Glutamatergic neuron (in vitro differentiated cells): ENCODE results near the gene PKP4. TPM values are rescaled to one million over a fixed set of nuclear protein-coding genes. Genes with fewer than 3 reads are reported as not detected.

Experiments used
- DNase-seq: peaks from one replicate; pipeline ENCODE4 v3.0.0; 2022
- H3K27ac Mint-ChIP-seq: one replicate; pipeline ENCODE4 v1.8.0; 2020; ENCODE audit warnings: mild to moderate bottlenecking, mixed read lengths, inconsistent platforms; ENCODE audit not compliant: unreplicated experiment
- H3K27me3 Mint-ChIP-seq: one replicate; pipeline ENCODE4 v1.8.0; 2020; ENCODE audit warnings: mild to moderate bottlenecking, moderate library complexity, mixed read lengths, inconsistent platforms; ENCODE audit not compliant: unreplicated experiment
- H3K36me3 Mint-ChIP-seq: one replicate; pipeline ENCODE4 v1.8.0; 2020; ENCODE audit warnings: mild to moderate bottlenecking, mixed read lengths, inconsistent platforms; ENCODE audit not compliant: unreplicated experiment
- H3K4me1 Mint-ChIP-seq: one replicate; pipeline ENCODE4 v1.8.0; 2020; ENCODE audit warnings: mild to moderate bottlenecking, low read depth, mixed read lengths, inconsistent platforms; ENCODE audit not compliant: unreplicated experiment
- H3K4me3 Mint-ChIP-seq: one replicate; pipeline ENCODE4 v1.8.0; 2020; ENCODE audit warnings: mild to moderate bottlenecking, mixed read lengths, inconsistent platforms; ENCODE audit not compliant: unreplicated experiment
- H3K9me3 Mint-ChIP-seq: one replicate; pipeline ENCODE4 v1.8.0; 2020; ENCODE audit warnings: mild to moderate bottlenecking, moderate library complexity, mixed read lengths, inconsistent platforms; ENCODE audit not compliant: unreplicated experiment
- total RNA-seq: library from RNA; stranded (reverse); fragmentation: NEBNext Ultra II Directional; extraction: Animal tissue kit (Norgen Biotek cat#: 25700); gene quantifications from one replicate; pipeline ENCODE4 v1.2.1, GENCODE V29; 2021; ENCODE audit not compliant: unreplicated experiment
- TF ChIP-seq, protein P1 (sequence below): fragments of 200-600 bp; sonication (generic); IDR thresholded peaks from one replicate; pipeline ENCODE4 v1.5.0; 2021; ENCODE audit not compliant: partially characterized antibody, unreplicated experiment

Gene PKP4
- total RNA-seq, 1 donor from 2014 or later = 25.0 TPM

DNA sequence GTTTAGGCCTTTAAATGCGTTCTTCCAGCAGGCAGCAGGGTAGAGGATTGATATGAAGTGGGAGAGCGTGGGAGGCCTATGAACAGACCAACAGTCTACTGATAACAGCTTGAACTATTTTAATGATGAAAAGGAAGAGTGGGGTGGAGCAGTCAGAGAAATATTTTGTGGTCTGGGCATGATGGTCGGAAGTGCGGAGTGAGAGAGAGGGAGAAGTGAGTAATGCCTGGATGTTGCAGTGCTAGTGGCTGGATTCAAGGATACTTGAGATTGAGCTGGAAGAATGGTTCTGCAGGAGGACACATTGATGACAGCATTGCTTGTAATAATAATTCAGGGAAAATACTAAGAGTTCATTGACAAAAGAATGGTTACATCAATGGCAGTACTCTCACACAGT is 187.4 kb downstream of the PKP4 start:
- H3K27ac Mint-ChIP-seq = no peak overlapping the region
- DNase-seq = no peak
- TF ChIP-seq, protein P1, sequence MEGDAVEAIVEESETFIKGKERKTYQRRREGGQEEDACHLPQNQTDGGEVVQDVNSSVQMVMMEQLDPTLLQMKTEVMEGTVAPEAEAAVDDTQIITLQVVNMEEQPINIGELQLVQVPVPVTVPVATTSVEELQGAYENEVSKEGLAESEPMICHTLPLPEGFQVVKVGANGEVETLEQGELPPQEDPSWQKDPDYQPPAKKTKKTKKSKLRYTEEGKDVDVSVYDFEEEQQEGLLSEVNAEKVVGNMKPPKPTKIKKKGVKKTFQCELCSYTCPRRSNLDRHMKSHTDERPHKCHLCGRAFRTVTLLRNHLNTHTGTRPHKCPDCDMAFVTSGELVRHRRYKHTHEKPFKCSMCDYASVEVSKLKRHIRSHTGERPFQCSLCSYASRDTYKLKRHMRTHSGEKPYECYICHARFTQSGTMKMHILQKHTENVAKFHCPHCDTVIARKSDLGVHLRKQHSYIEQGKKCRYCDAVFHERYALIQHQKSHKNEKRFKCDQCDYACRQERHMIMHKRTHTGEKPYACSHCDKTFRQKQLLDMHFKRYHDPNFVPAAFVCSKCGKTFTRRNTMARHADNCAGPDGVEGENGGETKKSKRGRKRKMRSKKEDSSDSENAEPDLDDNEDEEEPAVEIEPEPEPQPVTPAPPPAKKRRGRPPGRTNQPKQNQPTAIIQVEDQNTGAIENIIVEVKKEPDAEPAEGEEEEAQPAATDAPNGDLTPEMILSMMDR = no peak

DNA sequence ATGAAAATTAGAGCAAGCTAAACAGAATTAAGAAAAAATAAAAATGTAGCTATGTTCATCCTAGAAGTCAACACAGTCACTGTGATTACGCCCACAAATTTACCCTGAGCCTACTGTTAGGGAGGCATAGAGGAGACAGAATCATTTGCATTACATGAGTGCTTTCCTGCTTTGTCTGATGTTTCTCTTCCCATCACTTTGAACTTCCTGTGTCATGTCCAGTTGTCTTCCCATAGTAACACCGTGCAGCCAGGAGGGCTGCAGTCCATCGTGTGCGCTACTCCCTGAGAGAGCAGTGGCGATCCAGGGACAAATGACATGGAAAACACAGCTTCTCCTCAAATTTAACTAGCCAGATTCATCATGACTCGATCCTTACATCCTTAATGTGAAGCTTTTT is 188.5 kb downstream of the PKP4 start:
- no peak for DNase-seq
- Mint-ChIP-seq H3K36me3 (no peaks in the 10 kb centered on the region), H3K27me3 (peaks cover 1% of the 10 kb centered on the region), H3K4me3 (no peak overlapping the region), H3K27ac (no peak overlapping the region), H3K9me3 (peaks cover 2% of the 10 kb centered on the region), H3K4me1 (peaks cover 15% of the 10 kb centered on the region)
- TF ChIP-seq, protein P1 = no peak

More for the DNA sequence above, 187.4 kb downstream of the PKP4 start:
- no peaks in the 10 kb centered on the region for H3K36me3 Mint-ChIP-seq
- peaks cover 12% of the 10 kb centered on the region for H3K4me1 Mint-ChIP-seq
- H3K9me3 Mint-ChIP-seq = peaks cover 2% of the 10 kb centered on the region
- peaks cover 1% of the 10 kb centered on the region for H3K27me3 Mint-ChIP-seq
- H3K4me3 Mint-ChIP-seq = no peak overlapping the region

DNA sequence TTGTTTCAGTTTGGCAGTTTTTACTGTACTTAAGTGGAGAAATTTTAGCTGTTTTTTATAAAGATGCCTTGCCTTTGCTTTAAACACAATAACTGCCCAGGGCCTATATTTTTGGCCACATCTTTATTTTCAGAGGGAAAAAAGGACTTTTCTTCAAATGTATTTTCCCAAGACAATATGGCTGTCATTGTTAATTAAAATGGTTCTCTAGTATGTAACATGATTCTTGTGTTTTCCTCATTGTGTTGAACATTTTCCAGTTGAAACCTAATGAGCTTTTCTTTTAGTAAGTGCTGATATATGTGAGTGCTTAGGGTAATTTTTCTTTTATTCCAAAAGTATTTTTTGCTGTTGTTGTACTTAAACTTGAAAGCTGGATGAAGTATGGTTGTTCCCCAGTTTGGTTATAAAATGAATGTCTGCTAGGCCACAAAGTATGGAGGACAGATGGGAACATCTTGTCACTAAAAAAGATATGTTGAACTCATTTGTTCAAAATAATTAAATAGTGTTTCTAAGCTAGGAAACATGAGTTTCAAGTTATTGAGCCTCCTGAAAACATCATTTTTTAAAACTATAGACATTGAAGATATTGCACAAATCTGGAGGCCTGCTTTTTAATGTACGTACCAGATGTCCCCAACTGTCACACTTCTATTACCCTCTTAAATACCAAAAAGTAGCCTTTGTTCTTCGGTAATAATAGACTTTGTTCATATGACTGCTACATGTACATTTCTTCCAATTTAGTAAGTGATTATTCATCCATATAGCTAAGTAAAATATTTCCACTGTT is 190.9 kb downstream of the PKP4 start:
- peak overlapping the region; percentile 63 for H3K27ac Mint-ChIP-seq
- peaks cover 2% of the 10 kb centered on the region for H3K9me3 Mint-ChIP-seq
- DNase-seq = no peak
- H3K4me1 Mint-ChIP-seq = peaks cover 24% of the 10 kb centered on the region
- TF ChIP-seq, protein P1 = no peak
- no peak overlapping the region for H3K4me3 Mint-ChIP-seq
- H3K36me3 Mint-ChIP-seq = no peaks in the 10 kb centered on the region
- H3K27me3 Mint-ChIP-seq = peaks cover 3% of the 10 kb centered on the region

DNA sequence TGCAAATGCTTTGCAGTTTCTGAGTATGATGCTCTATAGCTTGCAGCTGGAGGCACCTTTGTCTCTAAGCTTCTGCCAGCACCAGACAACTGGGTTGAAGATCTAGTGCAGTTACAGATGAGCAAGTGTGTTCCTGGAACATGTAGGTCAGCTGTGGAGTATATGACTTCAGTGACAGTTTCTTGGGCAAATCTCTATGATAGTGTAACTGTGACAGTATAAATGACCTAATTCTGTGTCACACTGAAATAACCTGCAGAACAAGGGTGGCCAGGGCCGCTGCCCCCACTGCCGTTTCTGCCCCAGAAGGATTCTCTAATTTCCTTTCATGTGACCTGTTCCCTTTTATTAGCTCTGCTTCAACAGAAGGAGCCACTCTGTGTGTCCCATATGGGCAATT is 193.1 kb downstream of the PKP4 start:
- Mint-ChIP-seq H3K27ac (no peak overlapping the region), H3K36me3 (no peaks in the 10 kb centered on the region), H3K4me3 (no peak overlapping the region), H3K9me3 (peaks cover 2% of the 10 kb centered on the region), H3K27me3 (peaks cover 3% of the 10 kb centered on the region), H3K4me1 (peaks cover 29% of the 10 kb centered on the region)
- TF ChIP-seq, protein P1 = no peak
- DNase-seq = no peak

DNA sequence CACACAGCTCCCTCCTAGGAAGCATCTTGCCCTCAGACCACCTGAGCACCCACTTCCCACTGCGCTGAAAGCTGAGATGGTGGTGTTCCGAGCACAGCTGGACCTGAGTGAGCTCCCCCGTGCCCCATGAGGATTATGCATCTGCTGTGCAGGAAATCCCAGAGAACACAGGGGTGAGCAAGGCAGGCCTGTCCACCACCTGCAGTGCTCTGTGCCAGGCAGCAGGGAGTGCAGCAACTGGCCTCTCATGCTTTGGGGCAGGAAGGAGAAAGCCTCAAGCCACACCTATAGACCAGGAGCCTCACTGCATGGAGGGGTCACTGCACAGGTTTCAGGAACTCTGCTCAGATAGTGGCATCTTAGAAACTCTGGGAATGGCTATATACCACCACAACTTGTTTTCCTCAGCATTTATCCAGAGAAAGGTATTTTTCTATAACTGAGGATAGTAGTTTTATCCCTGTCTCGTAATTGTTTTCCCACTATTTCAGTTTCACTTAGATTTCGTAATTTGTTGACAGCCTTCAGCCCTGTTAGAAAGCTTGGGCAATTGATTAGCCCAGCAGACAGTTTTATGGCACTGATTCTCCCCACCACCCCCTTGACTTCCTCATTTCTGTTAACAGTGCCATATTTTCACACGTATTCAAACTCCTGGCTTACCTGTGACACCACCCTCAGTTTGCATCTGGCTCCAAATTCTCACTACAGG is 194.1 kb downstream of the PKP4 start:
- DNase-seq = no peak
- H3K4me1 Mint-ChIP-seq = peaks cover 27% of the 10 kb centered on the region

More for the DNA sequence above, 194.1 kb downstream of the PKP4 start:
- H3K9me3 Mint-ChIP-seq = peaks cover 2% of the 10 kb centered on the region
- H3K4me3 Mint-ChIP-seq = no peak overlapping the region
- no peak overlapping the region for H3K27ac Mint-ChIP-seq
- TF ChIP-seq, protein P1 = no peak
- peaks cover 3% of the 10 kb centered on the region for H3K27me3 Mint-ChIP-seq
- no peaks in the 10 kb centered on the region for H3K36me3 Mint-ChIP-seq
